Measurements from ENCODE around the gene ARL13A.

- TF ChIP-seq CTCF (IDR thresholded peaks at IDR 0.05): no peak
- TF ChIP-seq POLR2A (IDR thresholded peaks at IDR 0.05): no peak
These were observed 67.7 kb downstream of the ARL13A start for GRCh38 chrX:101037231-101037630.
